ENCODE measurements around the gene PDZD4.

The PDZD4 gene

GRCh38 chrX:153875391-153876111, 45.2 kb upstream of the PDZD4 start:
- DNase-seq (ENCODE audit: low read depth), result peak; percentile 36
- H3K4me3 ChIP-seq (ENCODE audit: low read depth, low read length), result no peak overlapping the region
- no peak for TF ChIP-seq CTCF (conservative IDR thresholded peaks at IDR 0.05; ENCODE audit: low read depth, low read length)

- DNase-seq (ENCODE audit: low read depth), result no peak
- TF ChIP-seq CTCF (conservative IDR thresholded peaks at IDR 0.05; ENCODE audit: low read depth, low read length), result no peak
- H3K4me3 ChIP-seq (ENCODE audit: low read depth, low read length), result no peak overlapping the region
Observed at GRCh38 chrX:153874366-153875125, 44.2 kb upstream of the PDZD4 start.

GRCh38 chrX:153874085-153874365, 43.7 kb upstream of the PDZD4 start:
- no peak for TF ChIP-seq CTCF (conservative IDR thresholded peaks at IDR 0.05; ENCODE audit: low read depth, low read length)
- DNase-seq (ENCODE audit: low read depth), result no peak
- H3K4me3 ChIP-seq (ENCODE audit: low read depth, low read length), result no peak overlapping the region

- TF ChIP-seq CTCF (conservative IDR thresholded peaks at IDR 0.05; ENCODE audit: low read depth, low read length), result no peak
- no peak for DNase-seq (ENCODE audit: low read depth)
Observed at GRCh38 chrX:153873282-153874084, 43.1 kb upstream of the PDZD4 start.

GRCh38 chrX:153871946-153872878, 41.9 kb upstream of the PDZD4 start:
- DNase-seq (ENCODE audit: low read depth), result no peak
- no peak overlapping the region for H3K4me3 ChIP-seq (ENCODE audit: low read depth, low read length)
- no peak for TF ChIP-seq CTCF (conservative IDR thresholded peaks at IDR 0.05; ENCODE audit: low read depth, low read length)

More at GRCh38 chrX:153873282-153874084, 43.1 kb upstream of the PDZD4 start:
- no peak overlapping the region for H3K4me3 ChIP-seq (ENCODE audit: low read depth, low read length)

GRCh38 chrX:153871451-153871850, 41.1 kb upstream of the PDZD4 start:
- no peak overlapping the region for H3K4me3 ChIP-seq (ENCODE audit: low read depth, low read length)
- no peak for TF ChIP-seq CTCF (conservative IDR thresholded peaks at IDR 0.05; ENCODE audit: low read depth, low read length)
- no peak for DNase-seq (ENCODE audit: low read depth)

All from choroid plexus epithelial cell (primary cell).